Vagina (tissue), 2 donors: ENCODE measurements around the gene AGAP9.
"Not testable (repeated sequence)": the region's sequence is repeated elsewhere in the genome, so short reads cannot be mapped to it uniquely, and the experiment has no call there.

Experiments used
- POLR2A ChIP-seq, 2 donors: fragments of 450-650 bp; IDR thresholded peaks; one replicate each; pipeline ENCODE4 v1.6.1; 2017; ENCODE audit warnings: antibody characterized with exemption in 2 of 2, mild to moderate bottlenecking in 2 of 2, moderate library complexity in 2 of 2
- POLR2AphosphoS5 ChIP-seq, 2 donors: sonication (generic); formaldehyde crosslinking; IDR thresholded peaks; one replicate each; pipeline ENCODE4 v1.9.0; 2017; ENCODE audit warnings: antibody characterized with exemption in 2 of 2, mild to moderate bottlenecking in 2 of 2, low read depth in 1 of 2; ENCODE audit not compliant: insufficient read depth in 1 of 2
- TF ChIP-seq, protein P1 (sequence below), 3 experiments: fragments of 450-650 bp in 2 of 3; fragments of 200-600 bp in 1 of 3; sonication (generic) in 1 of 3; IDR thresholded peaks; one replicate each; pipeline ENCODE4 v1.5.1; 2017 to 2019; ENCODE audit warnings: antibody characterized with exemption in 3 of 3, mild to moderate bottlenecking in 2 of 3, moderate library complexity in 2 of 3

DNA sequence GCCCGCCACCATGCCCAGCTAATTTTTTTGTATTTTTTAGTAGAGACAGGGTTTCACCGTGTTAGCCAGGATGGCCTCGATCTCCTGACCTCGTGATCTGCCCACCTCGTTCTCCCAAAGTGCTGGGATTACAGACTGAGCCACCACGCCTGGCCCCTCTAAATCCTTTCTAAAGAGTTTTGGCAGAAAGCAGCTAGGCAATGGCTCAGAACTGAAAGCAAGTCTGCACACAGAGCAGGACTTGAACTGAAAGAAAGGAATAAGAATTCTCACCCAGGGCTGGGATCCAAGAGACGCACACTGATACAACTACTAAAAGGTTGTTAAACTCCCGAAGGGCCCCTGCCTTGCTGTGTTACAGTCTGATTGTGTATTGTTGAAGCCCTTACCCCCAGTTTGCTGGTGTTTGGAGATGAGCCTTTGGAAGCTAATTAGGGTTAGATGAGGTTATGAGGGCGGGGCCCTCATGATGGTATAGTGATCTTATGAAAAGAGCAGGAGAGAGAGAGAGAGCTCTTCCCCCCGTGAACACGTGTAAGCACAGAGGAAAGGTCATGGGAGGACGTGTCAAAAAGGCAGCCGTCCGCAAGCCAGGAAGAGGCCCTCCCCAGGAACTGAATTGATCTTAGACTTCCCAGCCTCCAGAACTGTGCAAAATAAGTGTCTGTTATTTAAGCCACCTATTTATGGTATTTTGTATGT, 58.1 kb downstream of the AGAP9 start:
- TF ChIP-seq POLR2AphosphoS5 (IDR thresholded peaks at IDR 0.05; ENCODE audit: insufficient read depth in 1 of 2, low read depth in 1 of 2); POLR2A (IDR thresholded peaks at IDR 0.05): not testable (repeated sequence)
- TF ChIP-seq, protein P1, sequence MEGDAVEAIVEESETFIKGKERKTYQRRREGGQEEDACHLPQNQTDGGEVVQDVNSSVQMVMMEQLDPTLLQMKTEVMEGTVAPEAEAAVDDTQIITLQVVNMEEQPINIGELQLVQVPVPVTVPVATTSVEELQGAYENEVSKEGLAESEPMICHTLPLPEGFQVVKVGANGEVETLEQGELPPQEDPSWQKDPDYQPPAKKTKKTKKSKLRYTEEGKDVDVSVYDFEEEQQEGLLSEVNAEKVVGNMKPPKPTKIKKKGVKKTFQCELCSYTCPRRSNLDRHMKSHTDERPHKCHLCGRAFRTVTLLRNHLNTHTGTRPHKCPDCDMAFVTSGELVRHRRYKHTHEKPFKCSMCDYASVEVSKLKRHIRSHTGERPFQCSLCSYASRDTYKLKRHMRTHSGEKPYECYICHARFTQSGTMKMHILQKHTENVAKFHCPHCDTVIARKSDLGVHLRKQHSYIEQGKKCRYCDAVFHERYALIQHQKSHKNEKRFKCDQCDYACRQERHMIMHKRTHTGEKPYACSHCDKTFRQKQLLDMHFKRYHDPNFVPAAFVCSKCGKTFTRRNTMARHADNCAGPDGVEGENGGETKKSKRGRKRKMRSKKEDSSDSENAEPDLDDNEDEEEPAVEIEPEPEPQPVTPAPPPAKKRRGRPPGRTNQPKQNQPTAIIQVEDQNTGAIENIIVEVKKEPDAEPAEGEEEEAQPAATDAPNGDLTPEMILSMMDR (IDR thresholded peaks at IDR 0.05): not testable (repeated sequence)
